Endothelial cell (in vitro differentiated cells): ENCODE measurements around the gene PACRG. TPM values are rescaled to one million over a fixed set of nuclear protein-coding genes. Genes with fewer than 3 reads are reported as not detected.

Experiments
- DNase-seq: peaks from one replicate; pipeline ENCODE4 v3.0.0; 2021; ENCODE audit warnings: low spot score
- H3K27ac Mint-ChIP-seq: one replicate; pipeline ENCODE4 v1.8.0; 2021; ENCODE audit warnings: mixed read lengths, inconsistent platforms; ENCODE audit not compliant: unreplicated experiment
- H3K27me3 Mint-ChIP-seq: one replicate; pipeline ENCODE4 v1.8.0; 2021; ENCODE audit warnings: mild to moderate bottlenecking, moderate library complexity, mixed read lengths, inconsistent platforms; ENCODE audit not compliant: unreplicated experiment
- H3K36me3 Mint-ChIP-seq: one replicate; pipeline ENCODE4 v1.8.0; 2021; ENCODE audit warnings: mild to moderate bottlenecking, low read depth, mixed read lengths, inconsistent platforms; ENCODE audit not compliant: unreplicated experiment
- H3K4me1 Mint-ChIP-seq: one replicate; pipeline ENCODE4 v1.8.0; 2021; ENCODE audit warnings: mild to moderate bottlenecking, mixed read lengths, inconsistent platforms; ENCODE audit not compliant: unreplicated experiment
- H3K4me3 Mint-ChIP-seq: one replicate; pipeline ENCODE4 v1.8.0; 2021; ENCODE audit warnings: mild to moderate bottlenecking, mixed read lengths, inconsistent platforms; ENCODE audit not compliant: unreplicated experiment
- H3K9me3 Mint-ChIP-seq: one replicate; pipeline ENCODE4 v1.8.0; 2021; ENCODE audit warnings: mixed read lengths, inconsistent platforms; ENCODE audit not compliant: unreplicated experiment
- CTCF ChIP-seq: fragments of 200-600 bp; sonication (generic); IDR thresholded peaks from one replicate; pipeline ENCODE4 v1.5.0; 2021; ENCODE audit warnings: antibody characterized with exemption; ENCODE audit not compliant: unreplicated experiment
- total RNA-seq: library from RNA; stranded (reverse); fragmentation: NEBNext Ultra II Directional; extraction: Animal tissue kit (Norgen Biotek cat#: 25700); gene quantifications from one replicate; pipeline ENCODE4 v1.2.1, GENCODE V29; 2021; ENCODE audit not compliant: unreplicated experiment

Gene PACRG
- total RNA-seq, 1 donor from 2014 or later: 1.1 TPM

GRCh38 chr6:163324688-163325389 lies 597.1 kb downstream of the PACRG start:
- Mint-ChIP-seq H3K27ac (no peak overlapping the region), H3K27me3 (peaks cover 7% of the 10 kb centered on the region), H3K4me1 (no peaks in the 10 kb centered on the region), H3K9me3 (no peaks in the 10 kb centered on the region), H3K4me3 (no peak overlapping the region), H3K36me3 (no peaks in the 10 kb centered on the region)
- no peak for TF ChIP-seq CTCF
- no peak for DNase-seq

- H3K36me3 Mint-ChIP-seq: no peaks in the 10 kb centered on the region
- peaks cover 3% of the 10 kb centered on the region for H3K4me1 Mint-ChIP-seq
- no peak for DNase-seq
- no peak overlapping the region for H3K4me3 Mint-ChIP-seq
- H3K27me3 Mint-ChIP-seq: peaks cover 6% of the 10 kb centered on the region
- H3K27ac Mint-ChIP-seq: no peak overlapping the region
- no peaks in the 10 kb centered on the region for H3K9me3 Mint-ChIP-seq
- TF ChIP-seq CTCF: no peak
Measured at GRCh38 chr6:163325390-163325784, 597.6 kb downstream of the PACRG start.

GRCh38 chr6:163327165-163327880 lies 599.5 kb downstream of the PACRG start:
- no peak for TF ChIP-seq CTCF
- no peak overlapping the region for H3K4me3 Mint-ChIP-seq
- H3K4me1 Mint-ChIP-seq: peaks cover 8% of the 10 kb centered on the region
- H3K27ac Mint-ChIP-seq: no peak overlapping the region
- H3K27me3 Mint-ChIP-seq: peaks cover 4% of the 10 kb centered on the region
- no peaks in the 10 kb centered on the region for H3K9me3 Mint-ChIP-seq
- H3K36me3 Mint-ChIP-seq: no peaks in the 10 kb centered on the region
- no peak for DNase-seq

- Mint-ChIP-seq H3K4me1 (peaks cover 13% of the 10 kb centered on the region), H3K27ac (no peak overlapping the region), H3K27me3 (peaks cover 3% of the 10 kb centered on the region), H3K9me3 (no peaks in the 10 kb centered on the region), H3K4me3 (no peak overlapping the region), H3K36me3 (no peaks in the 10 kb centered on the region)
- no peak for DNase-seq
- TF ChIP-seq CTCF: no peak
Measured at GRCh38 chr6:163327921-163328320, 600.1 kb downstream of the PACRG start.

- DNase-seq: no peak
- TF ChIP-seq CTCF: no peak
- Mint-ChIP-seq H3K4me3 (no peak overlapping the region), H3K27ac (no peak overlapping the region), H3K9me3 (no peaks in the 10 kb centered on the region), H3K36me3 (no peaks in the 10 kb centered on the region), H3K27me3 (peaks cover 2% of the 10 kb centered on the region), H3K4me1 (peaks cover 13% of the 10 kb centered on the region)
Measured at GRCh38 chr6:163328411-163328810, 600.6 kb downstream of the PACRG start.
